GM12892 (cell line): ENCODE measurements around the gene C12orf60.

ENCODE experiments used
- POLR2A ChIP-seq: IDR thresholded peaks from 2 replicates; pipeline ENCODE4 v1.6.1; 2011; ENCODE audit warnings: low read depth, low read length, control low read depth
- POLR2AphosphoS5 ChIP-seq: IDR thresholded peaks from 2 replicates; pipeline ENCODE4 v1.6.1; 2011; ENCODE audit warnings: low read depth, low read length, control low read depth
- TAF1 ChIP-seq: IDR thresholded peaks from 2 replicates; pipeline ENCODE4 v1.6.1; 2011; ENCODE audit warnings: low read depth, mild to moderate bottlenecking, control low read depth, low read length, borderline replicate concordance

GRCh38 chr12:14811486-14811885 is 8.0 kb downstream of the C12orf60 start:
- TF ChIP-seq POLR2A (no peak), TAF1 (no peak), POLR2AphosphoS5 (no peak)
